ENCODE measurements around the gene EPHB4.

GRCh38 chr7:100823534-100823933 lies 3.8 kb downstream of the EPHB4 start:
- TF ChIP-seq CTCF (IDR thresholded peaks at IDR 0.05; ENCODE audit: extremely low read depth in 1 of 2, insufficient read depth in 1 of 2, low read depth in 1 of 2, low read length in 2 of 2) (no peak), POLR2A (IDR thresholded peaks at IDR 0.05; ENCODE audit: low read depth, low read length) (no peak), POLR2AphosphoS5 (IDR thresholded peaks at IDR 0.05; ENCODE audit: insufficient read depth, low read depth, low read length) (no peak), EZH2 (IDR thresholded peaks at IDR 0.05; ENCODE audit: borderline replicate concordance, low read depth, low read length, severe bottlenecking) (no peak), MAX (IDR thresholded peaks at IDR 0.05; ENCODE audit: insufficient read depth, insufficient read length) (no peak)

Data from endothelial cell of umbilical vein (primary cell).